Thoracic aorta (tissue), 2 donors: ENCODE measurements around the gene F7. TPM values are rescaled to one million over a fixed set of nuclear protein-coding genes. Genes with fewer than 3 reads are reported as not detected.

Source experiments
- ATAC-seq: fragments of 150-250 bp; one replicate; pipeline ENCODE4 v1.8.0; 2017; ENCODE audit warnings: low read depth; ENCODE audit not compliant: insufficient number of reproducible peaks, low FRiP score
- DNase-seq: peaks from one replicate; pipeline ENCODE4 v3.0.0-alpha.2; 2020; ENCODE audit warnings: low spot score
- H3K27ac ChIP-seq, 2 donors: fragments of 200-600 bp; sonication (generic); 1 replicate in 1 of 2; 2 replicates in 1 of 2; pipeline ENCODE4 v1.5.1; 2016; ENCODE audit warnings: mild to moderate bottlenecking in 2 of 2, moderate library complexity in 2 of 2
- H3K27me3 ChIP-seq: fragments of 200-600 bp; sonication (generic); replicated peaks from 2 replicates; pipeline ENCODE4 v1.6.0; 2016; ENCODE audit warnings: mild to moderate bottlenecking; ENCODE audit not compliant: insufficient read depth
- H3K36me3 ChIP-seq: fragments of 200-600 bp; sonication (generic); one replicate; pipeline ENCODE4 v1.5.1; 2016
- H3K4me1 ChIP-seq, 2 donors: fragments of 200-600 bp; sonication (generic); 1 replicate in 1 of 2; 2 replicates in 1 of 2; pipeline versions ENCODE4 v1.5.1 to v1.6.0; 2016; ENCODE audit warnings: low read depth in 2 of 2, mild to moderate bottlenecking in 1 of 2; ENCODE audit not compliant: control insufficient read depth in 1 of 2
- H3K4me3 ChIP-seq: fragments of 200-600 bp; sonication (generic); 2 replicates; pipeline ENCODE4 v1.5.1; 2016; ENCODE audit warnings: mild to moderate bottlenecking
- H3K9me3 ChIP-seq: fragments of 200-600 bp; sonication (generic); 2 replicates; pipeline ENCODE4 v1.5.1; 2016
- CTCF ChIP-seq: fragments of 200-600 bp; sonication (generic); IDR thresholded peaks from one replicate; pipeline ENCODE4 v1.5.1; 2019; ENCODE audit warnings: antibody characterized with exemption
- total RNA-seq, 2 donors: library from RNA; depleted of rRNA; stranded (reverse); fragments of >200 nt; gene quantifications; one replicate each; pipeline versions ENCODE4 v1.1.0 to v1.2.3, GENCODE V29; 2016

Gene F7
- total RNA-seq, 2 donors from 2014 or later: not detected

GRCh38 chr13:113082198-113083021, 23.2 kb upstream of the F7 start:
- Histone ChIP-seq H3K27me3 (no peaks in the 10 kb centered on the region), H3K4me3 (no peak overlapping the region), H3K4me1 (no peaks in the 10 kb centered on the region), H3K36me3 (peaks cover 3% of the 10 kb centered on the region), H3K9me3 (no peaks in the 10 kb centered on the region), H3K27ac (no peak overlapping the region)
- no peak for TF ChIP-seq CTCF
- no peak for DNase-seq
- ATAC-seq: no peak

GRCh38 chr13:113083022-113083373, 22.6 kb upstream of the F7 start:
- Histone ChIP-seq H3K27ac (no peak overlapping the region), H3K27me3 (no peaks in the 10 kb centered on the region), H3K4me1 (no peaks in the 10 kb centered on the region), H3K4me3 (no peak overlapping the region), H3K9me3 (no peaks in the 10 kb centered on the region), H3K36me3 (peaks cover 9% of the 10 kb centered on the region)
- no peak for ATAC-seq
- no peak for TF ChIP-seq CTCF
- no peak for DNase-seq

- H3K27me3 ChIP-seq: no peaks in the 10 kb centered on the region
- ATAC-seq (no peak), DNase-seq (no peak)
Measured at GRCh38 chr13:113083402-113084061, 22.1 kb upstream of the F7 start.

GRCh38 chr13:113084094-113084942, 21.3 kb upstream of the F7 start:
- Histone ChIP-seq H3K27me3 (no peaks in the 10 kb centered on the region), H3K4me1 (no peaks in the 10 kb centered on the region), H3K4me3 (no peak overlapping the region), H3K36me3 (peaks cover 7% of the 10 kb centered on the region), H3K27ac (no peak overlapping the region), H3K9me3 (no peaks in the 10 kb centered on the region)
- no peak for DNase-seq
- ATAC-seq: no peak
- TF ChIP-seq CTCF: no peak

More at GRCh38 chr13:113083402-113084061, 22.1 kb upstream of the F7 start:
- Histone ChIP-seq H3K9me3 (no peaks in the 10 kb centered on the region), H3K4me3 (no peak overlapping the region), H3K27ac (no peak overlapping the region), H3K36me3 (peaks cover 10% of the 10 kb centered on the region), H3K4me1 (no peaks in the 10 kb centered on the region)
- TF ChIP-seq CTCF: no peak
